GM12801 (cell line): ENCODE data around the gene EDN1.

Experiments used
- TF ChIP-seq, protein P1 (sequence below): IDR thresholded peaks from one replicate; pipeline ENCODE4 v1.5.1; 2011; ENCODE audit warnings: control low read depth; ENCODE audit not compliant: insufficient read length; ENCODE audit errors: extremely low read depth

The EDN1 gene

DNA sequence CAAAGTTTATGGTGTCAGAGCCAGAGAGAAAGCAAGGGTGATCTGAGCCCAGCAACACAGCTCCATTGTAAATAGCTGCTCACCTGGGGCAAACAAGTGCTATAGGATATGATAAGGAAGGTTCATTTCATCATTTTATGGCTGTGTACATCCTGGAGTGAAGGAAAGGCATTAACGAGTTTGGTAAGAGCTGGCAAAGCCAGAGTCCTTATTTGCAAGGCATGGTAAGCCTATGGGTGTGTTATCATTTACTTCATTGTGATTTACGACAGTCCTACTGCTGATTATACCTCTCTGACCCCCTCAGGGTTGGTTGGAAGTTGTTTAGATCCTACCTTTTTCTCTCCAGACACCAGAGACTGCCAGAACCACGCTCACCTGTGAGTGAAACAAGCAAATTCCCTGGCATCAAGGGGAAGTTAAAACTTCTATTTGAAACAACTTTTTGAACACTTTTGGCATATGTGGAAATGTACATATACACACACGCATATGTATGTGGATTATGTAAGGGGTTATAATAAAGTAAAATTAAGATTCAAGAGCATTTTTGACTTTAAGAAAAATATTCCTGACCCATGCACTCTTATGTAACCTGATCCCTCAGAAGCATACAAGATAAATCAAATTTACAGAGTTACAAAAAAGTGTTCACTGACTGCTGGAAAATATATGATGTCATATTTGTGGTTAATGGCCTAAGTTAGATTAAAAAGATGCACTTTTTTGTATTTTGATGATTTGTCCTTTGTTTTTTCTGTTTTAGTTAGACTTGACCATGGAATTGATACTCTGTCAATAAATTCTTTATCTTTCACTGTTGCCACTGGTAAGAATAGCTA is 40.4 kb upstream of the EDN1 start:
- TF ChIP-seq, protein P1, sequence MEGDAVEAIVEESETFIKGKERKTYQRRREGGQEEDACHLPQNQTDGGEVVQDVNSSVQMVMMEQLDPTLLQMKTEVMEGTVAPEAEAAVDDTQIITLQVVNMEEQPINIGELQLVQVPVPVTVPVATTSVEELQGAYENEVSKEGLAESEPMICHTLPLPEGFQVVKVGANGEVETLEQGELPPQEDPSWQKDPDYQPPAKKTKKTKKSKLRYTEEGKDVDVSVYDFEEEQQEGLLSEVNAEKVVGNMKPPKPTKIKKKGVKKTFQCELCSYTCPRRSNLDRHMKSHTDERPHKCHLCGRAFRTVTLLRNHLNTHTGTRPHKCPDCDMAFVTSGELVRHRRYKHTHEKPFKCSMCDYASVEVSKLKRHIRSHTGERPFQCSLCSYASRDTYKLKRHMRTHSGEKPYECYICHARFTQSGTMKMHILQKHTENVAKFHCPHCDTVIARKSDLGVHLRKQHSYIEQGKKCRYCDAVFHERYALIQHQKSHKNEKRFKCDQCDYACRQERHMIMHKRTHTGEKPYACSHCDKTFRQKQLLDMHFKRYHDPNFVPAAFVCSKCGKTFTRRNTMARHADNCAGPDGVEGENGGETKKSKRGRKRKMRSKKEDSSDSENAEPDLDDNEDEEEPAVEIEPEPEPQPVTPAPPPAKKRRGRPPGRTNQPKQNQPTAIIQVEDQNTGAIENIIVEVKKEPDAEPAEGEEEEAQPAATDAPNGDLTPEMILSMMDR, result no peak

DNA sequence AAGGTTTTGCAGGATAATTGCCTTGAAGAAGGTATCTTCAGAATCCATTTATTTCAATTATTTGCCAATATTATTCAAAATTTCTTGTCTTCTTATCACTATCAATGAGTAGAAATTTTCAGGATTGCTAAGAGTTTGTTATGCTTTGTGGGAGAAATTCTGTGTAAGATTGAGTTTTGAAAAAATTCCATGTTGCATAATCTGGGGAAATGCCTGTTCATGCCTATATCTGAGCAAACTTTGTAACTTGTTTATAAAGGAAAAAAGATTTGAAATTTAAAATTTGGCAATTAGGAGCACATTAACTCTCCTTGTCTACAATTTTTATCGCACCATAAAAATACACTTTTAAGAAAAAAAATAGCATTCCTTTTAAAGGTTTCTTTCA is 39.8 kb upstream of the EDN1 start:
- TF ChIP-seq, protein P1, result no peak

DNA sequence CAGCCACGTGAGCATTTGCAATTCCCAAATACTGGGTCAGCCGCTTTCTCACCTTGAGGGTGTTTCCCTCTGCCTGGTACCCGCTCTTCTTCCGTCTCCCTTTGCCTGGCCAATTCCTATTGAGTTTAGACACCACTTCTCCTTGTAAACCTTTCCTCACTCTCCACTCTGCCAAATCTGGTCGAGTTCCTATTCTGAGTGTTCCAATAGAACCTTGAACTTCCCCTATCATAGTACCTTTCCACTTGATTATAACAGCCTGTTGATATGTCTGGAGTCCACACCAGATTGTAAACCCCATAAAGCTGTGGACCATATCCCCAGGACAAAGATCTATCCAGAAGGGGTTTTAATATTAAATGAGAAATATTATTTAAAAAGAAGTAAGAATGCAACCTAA is 36.0 kb upstream of the EDN1 start:
- TF ChIP-seq, protein P1, result no peak

DNA sequence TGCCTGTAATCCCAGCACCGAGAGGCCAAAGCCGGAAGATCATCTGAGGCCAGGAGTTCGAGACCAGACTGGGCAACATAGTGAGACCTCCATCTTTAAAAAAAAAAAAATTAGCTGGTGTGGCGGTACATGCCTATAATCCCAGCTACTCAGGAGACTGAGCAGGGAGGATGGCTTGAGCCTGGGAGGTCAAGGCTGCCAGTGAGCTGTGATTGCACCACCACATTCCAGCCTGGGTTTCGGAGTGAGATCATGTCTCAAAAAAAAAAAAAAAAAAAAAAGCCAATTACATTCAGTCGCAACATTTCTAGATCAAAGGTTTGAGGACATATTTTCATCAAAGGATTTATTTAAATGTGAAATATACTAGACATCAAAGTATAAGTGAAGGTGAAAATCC is 32.0 kb upstream of the EDN1 start:
- TF ChIP-seq, protein P1, result no peak

DNA sequence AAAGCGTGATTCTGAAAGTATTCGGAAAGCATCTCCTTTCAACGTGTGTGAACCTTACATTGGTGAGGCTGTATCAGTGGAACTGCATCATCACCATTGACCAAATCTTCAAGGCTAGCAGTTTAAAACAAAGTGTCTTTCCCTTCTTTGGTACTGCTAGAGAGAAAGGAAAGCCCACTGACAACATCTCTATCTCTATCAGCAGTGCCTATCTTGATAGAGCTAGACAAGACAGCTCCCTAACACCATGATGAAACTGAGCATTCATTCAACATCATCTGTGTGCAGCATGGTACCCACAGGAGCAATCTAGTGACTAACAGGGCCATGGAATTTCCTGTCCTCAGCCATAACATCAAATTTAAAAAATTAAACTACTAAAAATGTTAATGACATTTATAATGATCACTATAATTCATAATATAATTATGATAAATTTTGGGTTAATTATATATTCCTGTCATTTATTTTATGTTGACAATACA is 31.5 kb upstream of the EDN1 start:
- TF ChIP-seq, protein P1, result no peak

DNA sequence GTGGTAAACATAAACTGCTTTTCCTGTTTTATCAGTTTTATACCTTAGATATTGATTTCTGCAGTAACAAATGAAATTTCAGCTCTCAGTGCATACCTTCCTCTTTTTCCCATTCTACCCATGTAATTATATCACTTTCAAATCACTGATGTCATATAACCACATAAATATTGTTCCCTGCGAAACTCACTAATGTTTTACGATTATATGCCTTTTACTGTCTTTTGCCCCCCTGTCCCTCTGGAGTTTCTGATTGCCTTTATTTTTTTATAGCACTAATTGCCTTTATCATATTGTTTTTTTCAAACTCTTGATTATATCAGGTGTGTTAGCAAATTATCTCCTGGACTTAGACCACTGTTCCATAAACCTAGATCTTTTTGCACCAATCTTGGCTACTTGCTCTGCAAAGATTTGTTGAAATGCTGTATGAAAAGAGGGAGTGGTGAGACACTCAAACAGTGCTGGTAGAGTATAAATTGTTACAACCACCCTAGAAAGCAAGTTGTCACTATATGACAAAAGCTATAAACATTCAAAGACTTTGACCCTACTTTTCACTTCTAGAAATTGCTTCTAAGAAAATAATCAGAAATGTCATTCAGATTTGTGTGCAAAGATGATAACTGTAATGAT is 29.6 kb upstream of the EDN1 start:
- TF ChIP-seq, protein P1, result no peak

DNA sequence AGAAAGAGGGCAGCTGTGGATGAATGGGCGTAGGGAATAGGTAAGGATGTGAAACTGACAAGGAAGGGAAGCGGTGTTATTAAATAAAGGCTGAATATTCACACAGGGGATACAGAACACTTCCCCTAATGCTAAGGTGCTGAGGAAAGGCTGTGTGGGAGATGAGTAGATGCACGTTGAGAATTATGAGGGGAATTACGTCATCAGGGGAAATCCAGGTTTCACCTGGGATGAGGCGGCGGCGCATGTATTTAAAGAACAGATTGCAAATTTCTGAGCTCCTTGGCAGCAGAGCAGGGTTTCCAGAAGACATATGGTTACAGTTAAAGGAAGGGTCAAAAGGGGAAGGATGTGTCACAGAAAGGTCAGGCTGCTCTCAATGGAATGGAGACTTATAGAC is 28.7 kb upstream of the EDN1 start:
- TF ChIP-seq, protein P1, result no peak
